ENCODE results near the gene ZSWIM7. TPM values are rescaled to one million over a fixed set of nuclear protein-coding genes. Genes with fewer than 3 reads are reported as not detected.

ZSWIM7 gene
- polyA plus RNA-seq, 1 experiment: 22.2 TPM

DNA sequence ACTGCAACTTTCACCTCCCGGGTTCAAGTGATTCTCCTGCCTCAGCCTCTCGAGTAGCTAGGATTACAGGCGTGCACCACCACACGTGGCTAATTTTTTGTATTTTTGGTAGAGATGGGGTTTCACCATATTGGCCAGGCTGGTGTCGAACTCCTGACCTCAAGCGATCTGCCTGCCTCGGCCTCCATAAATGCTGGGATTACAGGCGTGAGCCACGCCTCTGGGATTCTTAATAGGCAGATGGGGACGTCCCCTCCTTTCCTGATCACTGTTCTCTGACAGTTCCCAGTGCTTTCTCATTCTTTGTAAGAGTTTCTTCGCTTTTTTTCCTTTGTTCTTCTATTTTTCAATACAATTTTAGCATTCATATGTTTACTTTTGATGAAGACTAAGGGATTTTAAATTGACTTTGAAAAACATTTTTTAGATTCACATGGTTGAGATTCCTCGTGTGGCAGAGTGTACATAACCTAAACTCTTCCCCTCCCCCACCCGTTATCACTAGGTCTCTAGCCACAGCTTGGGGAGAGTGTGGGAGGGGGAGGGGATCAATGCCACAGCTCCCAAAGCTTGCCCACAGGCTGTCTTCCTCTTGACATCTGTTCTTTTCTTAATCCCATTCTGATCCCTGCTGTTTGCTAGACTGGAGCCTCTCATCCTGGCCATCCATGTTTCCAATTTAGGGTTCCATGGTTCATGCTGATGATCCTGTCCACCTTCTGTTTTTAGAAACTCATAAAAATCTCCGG lies 43.5 kb downstream of the ZSWIM7 start:
- ChIA-PET POLR2A (interaction anchor here (0.7 to 1.4 kb wide), 2 partner anchors 11 to 398 kb away, joined by 3 to 6 read pairs; partner anchors contain the start of gene ADORA2B), CTCF (no interaction called here)
- Histone ChIP-seq H3K27ac (ENCODE audit: low read depth, low read length) (no peak overlapping the region), H3K9me3 (ENCODE audit: control insufficient read depth, insufficient read depth, low read length) (no peaks in the 10 kb centered on the region; the same call in 1 of the 2 replicates), H3K27me3 (ENCODE audit: control insufficient read depth, insufficient read depth, low read length) (no peaks in the 10 kb centered on the region), H3K4me3 (ENCODE audit: low read depth, low read length) (no peak overlapping the region)
- no peak for DNase-seq (ENCODE audit: low read depth, low spot score)
- TF ChIP-seq, protein P1, sequence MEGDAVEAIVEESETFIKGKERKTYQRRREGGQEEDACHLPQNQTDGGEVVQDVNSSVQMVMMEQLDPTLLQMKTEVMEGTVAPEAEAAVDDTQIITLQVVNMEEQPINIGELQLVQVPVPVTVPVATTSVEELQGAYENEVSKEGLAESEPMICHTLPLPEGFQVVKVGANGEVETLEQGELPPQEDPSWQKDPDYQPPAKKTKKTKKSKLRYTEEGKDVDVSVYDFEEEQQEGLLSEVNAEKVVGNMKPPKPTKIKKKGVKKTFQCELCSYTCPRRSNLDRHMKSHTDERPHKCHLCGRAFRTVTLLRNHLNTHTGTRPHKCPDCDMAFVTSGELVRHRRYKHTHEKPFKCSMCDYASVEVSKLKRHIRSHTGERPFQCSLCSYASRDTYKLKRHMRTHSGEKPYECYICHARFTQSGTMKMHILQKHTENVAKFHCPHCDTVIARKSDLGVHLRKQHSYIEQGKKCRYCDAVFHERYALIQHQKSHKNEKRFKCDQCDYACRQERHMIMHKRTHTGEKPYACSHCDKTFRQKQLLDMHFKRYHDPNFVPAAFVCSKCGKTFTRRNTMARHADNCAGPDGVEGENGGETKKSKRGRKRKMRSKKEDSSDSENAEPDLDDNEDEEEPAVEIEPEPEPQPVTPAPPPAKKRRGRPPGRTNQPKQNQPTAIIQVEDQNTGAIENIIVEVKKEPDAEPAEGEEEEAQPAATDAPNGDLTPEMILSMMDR (IDR thresholded peaks at IDR 0.05; ENCODE audit: low read depth, low read length): no peak

GRCh38 chr17:15954222-15954621 lies 45.3 kb downstream of the ZSWIM7 start:
- H3K4me3 ChIP-seq (ENCODE audit: low read depth, low read length): no peak overlapping the region
- POLR2A ChIA-PET: interaction anchor here (0.6 to 1.2 kb wide), 2 partner anchors 9 to 45 kb away, joined by 3 to 7 read pairs; partner anchors contain the start of genes TTC19 and ZSWIM7
- H3K27me3 ChIP-seq (ENCODE audit: control insufficient read depth, insufficient read depth, low read length): no peaks in the 10 kb centered on the region
- peak; percentile 72 for DNase-seq (ENCODE audit: low read depth, low spot score)
- TF ChIP-seq, protein P1 (IDR thresholded peaks at IDR 0.05; ENCODE audit: low read depth, low read length): no peak
- peak overlapping the region; percentile 11 for H3K27ac ChIP-seq (ENCODE audit: low read depth, low read length)
- CTCF ChIA-PET: interaction anchor here (0.7 kb wide), 1 partner anchor 1877 kb away, joined by 3 read pairs; no protein-coding TSS in a partner anchor
- H3K9me3 ChIP-seq (ENCODE audit: control insufficient read depth, insufficient read depth, low read length): no peaks in the 10 kb centered on the region; the same call in 1 of the 2 replicates

DNA sequence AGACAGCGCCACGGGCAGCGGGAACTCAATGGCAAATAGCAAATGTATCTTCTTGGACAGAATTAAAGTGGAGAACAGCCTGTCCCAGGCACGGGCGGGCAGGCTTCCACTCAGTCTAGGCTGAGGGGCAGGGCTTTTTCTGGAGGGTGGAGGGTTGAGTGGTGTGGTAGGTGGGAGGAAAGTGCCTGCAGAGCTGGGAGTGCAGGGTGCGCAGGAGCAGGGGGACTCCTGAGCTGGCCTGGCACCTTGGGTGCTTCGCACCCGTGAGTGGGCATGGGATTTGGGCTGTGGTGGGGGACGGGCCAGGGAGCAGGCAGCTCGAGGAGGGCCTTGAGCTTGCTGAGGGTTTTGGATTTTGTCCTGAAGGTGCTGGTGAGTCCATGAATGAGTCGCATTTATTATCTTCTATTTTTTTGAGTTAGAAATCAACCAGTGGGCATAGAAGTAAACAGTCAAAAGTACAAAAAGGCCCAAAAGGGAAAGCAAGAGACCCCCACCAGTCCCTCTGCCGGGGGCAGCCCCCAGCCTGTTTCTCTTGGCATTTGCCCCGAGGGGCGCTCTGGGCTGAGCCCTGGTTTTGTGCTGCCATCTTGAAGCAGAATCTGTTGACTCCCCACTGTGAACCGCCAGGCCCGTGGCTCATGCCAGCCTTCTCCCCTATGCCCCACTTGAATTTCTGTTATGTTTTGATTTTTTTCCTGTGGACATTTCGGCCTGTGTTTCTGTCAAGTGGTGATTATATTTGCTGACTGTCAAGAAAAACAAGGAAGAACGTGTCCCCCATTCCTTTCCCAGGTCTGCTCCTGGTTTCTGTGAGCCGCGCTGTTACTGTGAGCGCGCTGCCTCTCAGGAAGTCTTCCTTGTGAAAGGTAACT lies 46.4 kb downstream of the ZSWIM7 start:
- ChIA-PET CTCF (no interaction called here), POLR2A (interaction anchor here (1.2 kb wide), 1 partner anchor 46 kb away, joined by 3 read pairs; the partner anchor contains the start of genes TTC19 and ZSWIM7)
- no peak for DNase-seq (ENCODE audit: low read depth, low spot score)
- no peaks in the 10 kb centered on the region for H3K27me3 ChIP-seq (ENCODE audit: control insufficient read depth, insufficient read depth, low read length)
- TF ChIP-seq, protein P1 (IDR thresholded peaks at IDR 0.05; ENCODE audit: low read depth, low read length): no peak
- no peak overlapping the region for H3K27ac ChIP-seq (ENCODE audit: low read depth, low read length)
- H3K9me3 ChIP-seq (ENCODE audit: control insufficient read depth, insufficient read depth, low read length): no peaks in the 10 kb centered on the region; the same call in 1 of the 2 replicates
- H3K4me3 ChIP-seq (ENCODE audit: low read depth, low read length): no peak overlapping the region

- DNase-seq (ENCODE audit: low read depth, low spot score): no peak
- Histone ChIP-seq H3K9me3 (ENCODE audit: control insufficient read depth, insufficient read depth, low read length) (no peaks in the 10 kb centered on the region; the same call in 1 of the 2 replicates), H3K27me3 (ENCODE audit: control insufficient read depth, insufficient read depth, low read length) (no peaks in the 10 kb centered on the region), H3K4me3 (ENCODE audit: low read depth, low read length) (no peak overlapping the region), H3K27ac (ENCODE audit: low read depth, low read length) (no peak overlapping the region)
- TF ChIP-seq, protein P1 (IDR thresholded peaks at IDR 0.05; ENCODE audit: low read depth, low read length): no peak
- POLR2A ChIA-PET: no interaction called here
- CTCF ChIA-PET: no interaction called here
Observed at GRCh38 chr17:15952048-15952532, 47.4 kb downstream of the ZSWIM7 start.

Measured in AG04450 (cell line).